BJ (cell line): Measurements from ENCODE around the gene BCL3. TPM values are rescaled to one million over a fixed set of nuclear protein-coding genes. Genes with fewer than 3 reads are reported as not detected.
A peak's percentile ranks its signal among the peaks of the same experiment; 100 is the strongest.

Experiments
- CTCF ChIA-PET: fragments of 350-600 bp; formaldehyde crosslinking; extraction: SDS; loops from one replicate; lab custom pipeline; 2021; ENCODE audit warnings: antibody characterized with exemption, inconsistent platforms; lab: Yijun Ruan, JAX
- POLR2A ChIA-PET: fragments of 300-600 bp; sonication (Branson Sonifier 250); formaldehyde crosslinking; extraction: SDS; loops from one replicate; lab custom pipeline; 2021; ENCODE audit warnings: antibody characterized with exemption; lab: Charles Lee
- DNase-seq: peaks from one replicate; pipeline ENCODE4 v3.0.0-alpha.2; 2011; ENCODE audit warnings: low read depth
- H3K27me3 ChIP-seq: 2 replicates; pipeline ENCODE4 v1.6.0; 2011; ENCODE audit warnings: low read length; ENCODE audit not compliant: control insufficient read depth, insufficient read depth
- H3K36me3 ChIP-seq: 2 replicates; pipeline ENCODE4 v1.5.1; 2011; ENCODE audit warnings: low read length; ENCODE audit not compliant: control insufficient read depth, insufficient read depth
- H3K4me3 ChIP-seq: 2 replicates; pipeline ENCODE4 v1.5.1; 2011; ENCODE audit warnings: low read depth, mild to moderate bottlenecking, control low read depth, low read length
- polyA plus RNA-seq: library from polyadenylated mRNA; depleted of rRNA; stranded (reverse); fragments of >200 nt; gene quantifications from 2 replicates; pipeline ENCODE4 v1.2.3, GENCODE V29; 2011
- TF ChIP-seq, protein P1 (sequence below): IDR thresholded peaks from 2 replicates; pipeline ENCODE4 v1.5.1; 2011; ENCODE audit warnings: low read depth, mild to moderate bottlenecking, control low read depth, inconsistent platforms, low read length, moderate library complexity; ENCODE audit not compliant: insufficient read depth

BCL3 gene
- polyA plus RNA-seq, 1 experiment, result 9.1 TPM

DNA sequence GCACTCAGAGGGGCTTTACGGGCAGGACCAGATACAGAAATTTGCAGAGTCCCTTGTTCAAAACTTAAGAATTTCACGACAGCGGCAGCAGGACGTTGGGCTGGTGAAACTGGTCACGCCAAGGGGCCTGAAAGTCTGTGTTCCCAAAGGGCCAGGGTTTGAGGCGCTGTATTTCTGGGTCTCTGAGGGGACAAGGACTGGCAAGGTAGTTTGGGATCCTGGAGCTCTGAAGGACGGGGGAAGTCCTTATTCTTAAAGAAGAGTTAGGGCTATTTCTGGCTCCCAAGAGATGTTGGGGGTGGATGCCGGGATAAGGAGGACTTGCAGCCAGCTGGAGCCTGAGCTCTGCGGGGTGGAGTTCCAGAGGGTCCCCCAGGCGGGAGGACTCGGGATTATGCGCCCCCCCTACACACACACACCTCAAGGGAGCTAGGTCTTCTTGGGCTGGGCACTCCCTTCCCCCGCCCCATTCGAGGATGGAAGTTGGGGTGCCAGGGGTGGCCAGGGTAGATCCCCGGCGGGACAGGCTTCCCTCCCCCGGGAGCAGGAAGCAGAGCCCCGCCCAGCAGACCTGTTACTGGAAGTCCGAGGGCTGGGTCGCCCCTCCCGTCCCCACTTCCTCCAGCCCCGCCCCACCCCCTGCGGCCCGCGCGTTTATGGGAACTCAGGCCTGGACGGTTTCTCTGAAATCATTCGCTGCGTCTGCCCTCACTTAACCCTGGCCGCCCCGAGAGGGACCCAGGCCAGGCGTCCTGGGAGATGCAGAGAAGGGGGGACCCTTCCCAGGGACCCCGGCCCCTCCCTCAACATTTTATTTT is 5.6 kb downstream of the BCL3 start:
- Histone ChIP-seq H3K27me3 (no peaks in the 10 kb centered on the region), H3K36me3 (peaks cover 46% of the 10 kb centered on the region), H3K4me3 (peak overlapping the region; percentile 44)
- TF ChIP-seq, protein P1, sequence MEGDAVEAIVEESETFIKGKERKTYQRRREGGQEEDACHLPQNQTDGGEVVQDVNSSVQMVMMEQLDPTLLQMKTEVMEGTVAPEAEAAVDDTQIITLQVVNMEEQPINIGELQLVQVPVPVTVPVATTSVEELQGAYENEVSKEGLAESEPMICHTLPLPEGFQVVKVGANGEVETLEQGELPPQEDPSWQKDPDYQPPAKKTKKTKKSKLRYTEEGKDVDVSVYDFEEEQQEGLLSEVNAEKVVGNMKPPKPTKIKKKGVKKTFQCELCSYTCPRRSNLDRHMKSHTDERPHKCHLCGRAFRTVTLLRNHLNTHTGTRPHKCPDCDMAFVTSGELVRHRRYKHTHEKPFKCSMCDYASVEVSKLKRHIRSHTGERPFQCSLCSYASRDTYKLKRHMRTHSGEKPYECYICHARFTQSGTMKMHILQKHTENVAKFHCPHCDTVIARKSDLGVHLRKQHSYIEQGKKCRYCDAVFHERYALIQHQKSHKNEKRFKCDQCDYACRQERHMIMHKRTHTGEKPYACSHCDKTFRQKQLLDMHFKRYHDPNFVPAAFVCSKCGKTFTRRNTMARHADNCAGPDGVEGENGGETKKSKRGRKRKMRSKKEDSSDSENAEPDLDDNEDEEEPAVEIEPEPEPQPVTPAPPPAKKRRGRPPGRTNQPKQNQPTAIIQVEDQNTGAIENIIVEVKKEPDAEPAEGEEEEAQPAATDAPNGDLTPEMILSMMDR, result no peak
- POLR2A ChIA-PET, result no interaction called here
- CTCF ChIA-PET, result interaction anchor here (1.0 to 2.1 kb wide), 6 partner anchors 9 to 30 kb away, joined by 3 to 11 read pairs (median 4); no protein-coding TSS in a partner anchor
- DNase-seq, result no peak

DNA sequence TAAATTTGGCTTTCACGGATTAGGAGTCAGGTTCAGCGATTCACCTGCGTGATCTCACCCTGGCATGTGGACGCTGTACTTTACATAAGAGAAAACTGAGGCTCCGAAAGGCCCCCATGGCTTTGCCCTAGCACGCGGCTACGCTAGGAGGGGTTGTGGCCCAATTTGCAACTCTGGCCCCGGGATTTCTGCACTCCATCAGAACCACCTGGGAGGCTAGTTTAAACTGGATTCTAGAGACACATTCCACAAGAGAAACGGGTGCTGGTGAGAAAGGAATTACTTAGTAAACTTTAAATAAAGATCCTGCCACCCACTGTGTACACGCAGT is 6.2 kb downstream of the BCL3 start:
- CTCF ChIA-PET, result interaction anchor here (0.7 to 3.7 kb wide), 7 partner anchors 10 to 65 kb away, joined by 3 to 33 read pairs (median 4); no protein-coding TSS in a partner anchor

DNA sequence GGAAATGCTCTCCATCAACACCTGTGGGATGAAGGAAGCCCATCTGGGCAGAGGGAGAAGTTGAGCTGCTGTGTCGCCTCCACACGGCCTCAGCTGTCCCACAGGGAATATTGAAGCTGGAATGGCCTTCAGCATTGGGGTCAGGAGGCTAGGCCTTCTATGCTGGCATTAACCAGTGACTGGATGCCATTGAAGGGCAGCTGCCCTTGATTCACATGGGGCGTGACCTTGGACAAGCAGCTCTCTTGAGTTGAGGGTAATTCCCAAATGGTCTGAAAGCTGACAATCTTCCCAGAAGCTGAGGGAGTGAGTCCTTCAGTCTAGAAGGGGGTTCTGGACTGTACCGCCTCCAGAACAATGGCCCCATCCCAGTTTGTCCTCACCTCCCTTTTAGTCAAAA is 6.7 kb downstream of the BCL3 start:
- Histone ChIP-seq H3K4me3 (no peak overlapping the region), H3K36me3 (peaks cover 49% of the 10 kb centered on the region), H3K27me3 (no peaks in the 10 kb centered on the region)
- TF ChIP-seq, protein P1, result no peak
- no peak for DNase-seq
- ChIA-PET POLR2A (no interaction called here), CTCF (interaction anchor here (0.7 to 3.7 kb wide), 6 partner anchors 10 to 65 kb away, joined by 3 to 33 read pairs (median 4); no protein-coding TSS in a partner anchor)

More for the DNA sequence above, 6.2 kb downstream of the BCL3 start:
- Histone ChIP-seq H3K36me3 (peaks cover 50% of the 10 kb centered on the region), H3K27me3 (no peaks in the 10 kb centered on the region), H3K4me3 (no peak overlapping the region; the same call in 1 of the 2 replicates)
- TF ChIP-seq, protein P1, result no peak
- DNase-seq, result no peak
- POLR2A ChIA-PET, result no interaction called here

DNA sequence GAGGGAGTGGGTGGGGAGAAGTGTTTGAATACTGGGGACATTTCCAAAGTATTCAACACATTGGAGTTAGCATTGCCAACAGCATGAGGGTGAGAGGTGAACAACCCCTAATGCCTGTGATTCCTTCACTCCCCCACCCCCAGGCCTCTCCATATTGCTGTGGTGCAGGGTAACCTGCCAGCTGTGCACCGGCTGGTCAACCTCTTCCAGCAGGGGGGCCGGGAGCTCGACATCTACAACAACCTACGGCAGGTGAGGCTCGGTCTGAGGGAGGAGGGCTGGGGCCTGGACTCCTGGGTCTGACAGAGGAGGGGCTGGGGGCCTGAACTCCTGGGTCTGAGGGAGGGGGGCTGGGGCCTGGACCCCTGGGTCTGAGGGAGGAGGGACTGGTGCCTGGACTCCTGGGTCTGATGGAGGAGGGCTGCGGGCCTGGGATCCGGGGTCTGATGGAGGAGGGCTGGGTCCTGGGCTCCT is 7.6 kb downstream of the BCL3 start:
- TF ChIP-seq, protein P1, result no peak
- Histone ChIP-seq H3K4me3 (no peak overlapping the region), H3K27me3 (no peaks in the 10 kb centered on the region), H3K36me3 (peaks cover 46% of the 10 kb centered on the region)
- DNase-seq, result no peak
- ChIA-PET POLR2A (no interaction called here), CTCF (interaction anchor here (0.6 to 3.7 kb wide), 5 partner anchors 14 to 66 kb away, joined by 3 to 33 read pairs (median 5); no protein-coding TSS in a partner anchor)

DNA sequence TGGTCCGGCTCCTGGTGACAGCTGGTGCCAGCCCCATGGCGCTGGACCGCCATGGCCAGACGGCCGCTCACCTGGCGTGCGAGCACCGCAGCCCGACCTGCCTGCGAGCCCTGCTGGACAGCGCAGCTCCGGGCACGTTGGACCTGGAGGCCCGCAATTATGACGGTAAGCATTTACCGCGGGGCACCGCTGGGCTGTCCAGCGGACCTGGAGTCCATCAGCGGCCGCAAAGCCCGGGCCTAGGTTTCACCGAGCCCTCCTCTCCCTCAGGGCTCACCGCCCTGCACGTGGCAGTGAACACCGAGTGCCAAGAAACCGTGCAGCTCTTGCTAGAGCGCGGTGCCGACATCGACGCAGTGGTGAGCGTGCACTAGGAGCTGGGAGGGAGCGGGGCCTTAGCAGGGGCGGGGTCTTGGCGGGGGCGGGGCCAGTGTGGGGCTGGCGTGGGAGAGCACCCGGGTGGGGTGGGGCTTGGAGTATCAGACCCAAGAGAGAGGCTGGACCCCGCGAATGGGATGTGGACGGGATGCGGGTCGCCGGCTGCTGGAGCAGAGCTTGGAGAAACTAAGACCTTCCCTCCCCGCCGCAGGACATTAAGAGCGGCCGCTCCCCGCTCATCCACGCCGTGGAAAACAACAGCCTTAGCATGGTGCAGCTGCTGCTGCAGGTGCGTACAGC is 8.7 kb downstream of the BCL3 start:
- H3K27me3 ChIP-seq, result no peaks in the 10 kb centered on the region
- CTCF ChIA-PET, result interaction anchor here (0.8 to 3.7 kb wide), 5 partner anchors 12 to 187 kb away, joined by 3 to 36 read pairs (median 9); no protein-coding TSS in a partner anchor
- peaks cover 44% of the 10 kb centered on the region for H3K36me3 ChIP-seq
- DNase-seq, result no peak
- TF ChIP-seq, protein P1, result no peak
- peak overlapping the region; percentile 44 for H3K4me3 ChIP-seq
- POLR2A ChIA-PET, result interaction anchor here (0.7 kb wide), 1 partner anchor 75 kb away, joined by 5 read pairs; no protein-coding TSS in a partner anchor
